K562 (cell line): ENCODE data around the gene ODF2. TPM values are rescaled to one million over a fixed set of nuclear protein-coding genes. Genes with fewer than 3 reads are reported as not detected.

Source experiments
- DDX20 ChIP-seq: fragments of 450-650 bp; IDR thresholded peaks from 2 replicates; pipeline ENCODE4 v1.6.1; 2016; ENCODE audit warnings: missing genetic modification characterization, low read depth, mild to moderate bottlenecking, missing compliant biosample characterization, moderate library complexity
- GABPB1 ChIP-seq: sonication (generic); formaldehyde crosslinking; IDR thresholded peaks from 2 replicates; pipeline ENCODE4 v1.8.0; 2022; ENCODE audit warnings: mild to moderate bottlenecking, missing genetic modification reagents
- GTF2A2 ChIP-seq: IDR thresholded peaks from 2 replicates; pipeline ENCODE4 v1.6.1; 2016; ENCODE audit warnings: mild to moderate bottlenecking, missing genetic modification characterization, missing compliant biosample characterization
- HDAC8 ChIP-seq: fragments of 450-650 bp; IDR thresholded peaks from 2 replicates; pipeline ENCODE4 v1.6.1; 2016; ENCODE audit warnings: mild to moderate bottlenecking, missing genetic modification characterization, moderate library complexity, missing compliant biosample characterization
- KLF13 ChIP-seq: fragments of 450-650 bp; IDR thresholded peaks from 2 replicates; pipeline ENCODE4 v1.6.1; 2016; ENCODE audit warnings: missing genetic modification characterization, low read depth, mild to moderate bottlenecking, missing compliant biosample characterization, moderate library complexity, borderline replicate concordance
- NR2C2 ChIP-seq, 2 experiments: fragments of 200-800 bp in 1 of 2; sonication (Bioruptor generic) in 1 of 2; sonication (generic) in 1 of 2; formaldehyde crosslinking in 1 of 2; IDR thresholded peaks; 2 replicates each; pipeline versions ENCODE4 v1.6.1 to v1.8.0; 2016 to 2022; ENCODE audit warnings: mild to moderate bottlenecking in 1 of 2, missing compliant biosample characterization in 1 of 2, missing genetic modification characterization in 1 of 2, missing genetic modification reagents in 1 of 2
- PBX2 ChIP-seq, 2 experiments: IDR thresholded peaks in 1 of 2; conservative IDR thresholded peaks in 1 of 2; 2 replicates each; pipeline ENCODE4 v1.6.1; 2016; ENCODE audit warnings: low read depth in 2 of 2, mild to moderate bottlenecking in 1 of 2, missing compliant biosample characterization in 1 of 2, missing genetic modification characterization in 1 of 2, moderate library complexity in 1 of 2
- RBM39 ChIP-seq: fragments of 200-400 bp; formaldehyde crosslinking; optimal IDR thresholded peaks from 2 replicates; pipeline ENCODE3; 2018; ENCODE audit warnings: low read depth, low read length
- SMARCE1 ChIP-seq: fragments of 450-650 bp; IDR thresholded peaks from 2 replicates; pipeline ENCODE4 v1.7.1; 2016; ENCODE audit warnings: mild to moderate bottlenecking
- TAF1 ChIP-seq: IDR thresholded peaks from 2 replicates; pipeline ENCODE4 v1.6.1; 2011; ENCODE audit warnings: mild to moderate bottlenecking, low read length, moderate library complexity; ENCODE audit not compliant: insufficient read depth, control insufficient read depth, severe bottlenecking; ENCODE audit errors: extremely low read depth
- TAF15 ChIP-seq: fragments of 200-400 bp; formaldehyde crosslinking; IDR thresholded peaks from 2 replicates; pipeline ENCODE4 v1.6.1; 2017; ENCODE audit warnings: mild to moderate bottlenecking, low read depth, low read length, moderate library complexity
- TAF7 ChIP-seq: fragments of 450-650 bp; IDR thresholded peaks from 2 replicates; pipeline ENCODE4 v1.6.1; 2016; ENCODE audit warnings: missing genetic modification characterization, missing compliant biosample characterization
- ZBTB5 ChIP-seq: fragments of 450-650 bp; IDR thresholded peaks from 2 replicates; pipeline ENCODE4 v1.6.1; 2017; ENCODE audit warnings: antibody characterized with exemption
- ZC3H11A ChIP-seq: IDR thresholded peaks from 2 replicates; pipeline ENCODE4 v1.6.1; 2012; ENCODE audit warnings: low read depth, low read length, improper control_type of control experiment
- ZNF518B ChIP-seq: fragments of 250-450 bp; sonication (Bioruptor Pico); IDR thresholded peaks from 2 replicates; pipeline ENCODE4 v1.5.0; 2021; ENCODE audit warnings: mild to moderate bottlenecking, moderate library complexity
- polyA plus RNA-seq, 8 experiments: library from polyadenylated mRNA; depleted of rRNA in 4 of 8; stranded (reverse) in 5 of 8; unstranded in 3 of 8; fragments of >200 nt; fragmentation: Nextera tagmentation in 2 of 8; fragmentation: Illumina TruSeq in 1 of 8; extraction: Ambion mirVana in 2 of 8; extraction: Trizol in 1 of 8; gene quantifications; 2 replicates each; pipeline versions ENCODE4 v1.2.1 to v1.2.3, GENCODE V29; 2011 to 2014; ENCODE audit warnings: inconsistent platforms in 1 of 8, missing spikeins in 1 of 8
- total RNA-seq, 7 experiments: library from RNA; depleted of rRNA in 6 of 7; stranded (reverse); fragments of >200 nt in 6 of 7; fragmentation: Illumina TruSeq in 2 of 7; extraction: Trizol in 2 of 7; gene quantifications; 2 replicates each; pipeline versions ENCODE4 v1.2.1 to v1.2.3, GENCODE V29; 2011 to 2021; ENCODE audit warnings: low replicate concordance in 1 of 7
- TF ChIP-seq, protein P1 (sequence below): fragments of 450-650 bp; IDR thresholded peaks from 2 replicates; pipeline ENCODE4 v1.6.1; 2014; ENCODE audit warnings: low read depth, mild to moderate bottlenecking, moderate library complexity, borderline replicate concordance

The ODF2 gene
- total and polyA plus RNA-seq, 9 of the 15 experiments (the other 6 are each of a cell fraction or from before 2014, with no cell fraction given) = 16.5 to 83.2 (median 69.7) TPM

GRCh38 chr9:128455849-128456612, at the start of gene ODF2 (continued):
- TF ChIP-seq ZNF518B (CRISPR knock-in tag) (no peak), SMARCE1 (no peak), PBX2 (CRISPR knock-in tag; IDR thresholded peaks at IDR 0.05; ENCODE audit: low read depth) (no peak), PBX2 (tag; conservative IDR thresholded peaks at IDR 0.05; ENCODE audit: low read depth) (no peak), TAF15 (no peak), HDAC8 (tag) (no peak), GABPB1 (CRISPR knock-in tag) (peak; percentile 87), ZC3H11A (no peak), TAF7 (tag) (no peak), RBM39 (no peak), GTF2A2 (tag) (no peak), NR2C2 (CRISPR knock-in tag; IDR thresholded peaks at IDR 0.05) (no peak), NR2C2 (tag; IDR thresholded peaks at IDR 0.05) (no peak), TAF1 (peak; percentile 80), ZBTB5 (no peak), DDX20 (tag) (no peak), KLF13 (no peak)
- TF ChIP-seq, protein P1, sequence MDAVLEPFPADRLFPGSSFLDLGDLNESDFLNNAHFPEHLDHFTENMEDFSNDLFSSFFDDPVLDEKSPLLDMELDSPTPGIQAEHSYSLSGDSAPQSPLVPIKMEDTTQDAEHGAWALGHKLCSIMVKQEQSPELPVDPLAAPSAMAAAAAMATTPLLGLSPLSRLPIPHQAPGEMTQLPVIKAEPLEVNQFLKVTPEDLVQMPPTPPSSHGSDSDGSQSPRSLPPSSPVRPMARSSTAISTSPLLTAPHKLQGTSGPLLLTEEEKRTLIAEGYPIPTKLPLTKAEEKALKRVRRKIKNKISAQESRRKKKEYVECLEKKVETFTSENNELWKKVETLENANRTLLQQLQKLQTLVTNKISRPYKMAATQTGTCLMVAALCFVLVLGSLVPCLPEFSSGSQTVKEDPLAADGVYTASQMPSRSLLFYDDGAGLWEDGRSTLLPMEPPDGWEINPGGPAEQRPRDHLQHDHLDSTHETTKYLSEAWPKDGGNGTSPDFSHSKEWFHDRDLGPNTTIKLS = peak; percentile 84
